SK-N-SH treated with all-trans-retinoic acid at 6 μM for 48 hours (cell line): ENCODE results near the gene ZEB1.

Experiments
- ATAC-seq: fragments of 200-7000 bp; cut with Tn5 transposase; 3 replicates; pipeline ENCODE4 v1.9.1; 2020; ENCODE audit warnings: mild to moderate bottlenecking, moderate library complexity
- ARNTL ChIP-seq: fragments of 450-650 bp; formaldehyde crosslinking; IDR thresholded peaks from 2 replicates; pipeline ENCODE4 v1.5.0; 2020; ENCODE audit warnings: low read depth, mild to moderate bottlenecking, moderate library complexity, borderline replicate concordance
- BACH2 ChIP-seq: fragments of 250-450 bp; sonication (Bioruptor Pico); IDR thresholded peaks from 2 replicates; pipeline ENCODE4 v1.9.0; 2021; ENCODE audit warnings: mild to moderate bottlenecking, borderline replicate concordance
- CREB5 ChIP-seq: fragments of 250-450 bp; sonication (Bioruptor Pico); IDR thresholded peaks from 2 replicates; pipeline ENCODE4 v1.5.1; 2020; ENCODE audit warnings: low read depth, mild to moderate bottlenecking, moderate library complexity
- CSDC2 ChIP-seq: fragments of 250-450 bp; sonication (Bioruptor Pico); IDR thresholded peaks from 2 replicates; pipeline ENCODE4 v1.5.0; 2020; ENCODE audit warnings: mild to moderate bottlenecking, moderate library complexity
- ESRRG ChIP-seq: fragments of 250-450 bp; sonication (Bioruptor Pico); IDR thresholded peaks from 2 replicates; pipeline ENCODE4 v1.6.1; 2021; ENCODE audit warnings: mild to moderate bottlenecking
- GLIS3 ChIP-seq: fragments of 250-450 bp; sonication (Bioruptor Pico); IDR thresholded peaks from 2 replicates; pipeline ENCODE4 v1.5.0; 2020; ENCODE audit warnings: mild to moderate bottlenecking, moderate library complexity
- ISL1 ChIP-seq: fragments of 250-450 bp; sonication (Bioruptor Pico); IDR thresholded peaks from 2 replicates; pipeline ENCODE4 v2.1.2; 2022; ENCODE audit warnings: mild to moderate bottlenecking, moderate library complexity
- OSR1 ChIP-seq: fragments of 250-450 bp; sonication (Bioruptor Pico); IDR thresholded peaks from 2 replicates; pipeline ENCODE4 v1.8.0; 2022; ENCODE audit warnings: moderate library complexity, mild to moderate bottlenecking, inconsistent platforms
- PATZ1 ChIP-seq: fragments of 250-450 bp; sonication (Bioruptor Pico); IDR thresholded peaks from 2 replicates; pipeline ENCODE4 v1.8.0; 2020; ENCODE audit warnings: mild to moderate bottlenecking, moderate library complexity, borderline replicate concordance
- POU6F1 ChIP-seq: fragments of 250-450 bp; sonication (Bioruptor Pico); IDR thresholded peaks from 2 replicates; pipeline ENCODE4 v1.8.0; 2021; ENCODE audit warnings: low read depth, mild to moderate bottlenecking, moderate library complexity, borderline replicate concordance
- PPARA ChIP-seq: fragments of 250-450 bp; sonication (Bioruptor Pico); IDR thresholded peaks from 2 replicates; pipeline ENCODE4 v1.5.0; 2020; ENCODE audit warnings: mild to moderate bottlenecking, borderline replicate concordance
- RARB ChIP-seq: fragments of 250-450 bp; sonication (Bioruptor Pico); IDR thresholded peaks from 2 replicates; pipeline ENCODE4 v1.8.0; 2021; ENCODE audit warnings: mild to moderate bottlenecking, moderate library complexity
- SNAI2 ChIP-seq: fragments of 250-450 bp; sonication (Bioruptor Pico); IDR thresholded peaks from 2 replicates; pipeline ENCODE4 v1.5.0; 2020; ENCODE audit warnings: mild to moderate bottlenecking, moderate library complexity
- TCF4 ChIP-seq: fragments of 250-450 bp; sonication (Bioruptor Pico); IDR thresholded peaks from 2 replicates; pipeline ENCODE4 v1.8.0; 2021; ENCODE audit warnings: mild to moderate bottlenecking, moderate library complexity, borderline replicate concordance
- TOX ChIP-seq: fragments of 250-450 bp; sonication (Bioruptor Pico); IDR thresholded peaks from 2 replicates; pipeline ENCODE4 v1.8.0; 2021; ENCODE audit warnings: mild to moderate bottlenecking, moderate library complexity, borderline replicate concordance
- TSHZ2 ChIP-seq: fragments of 250-450 bp; sonication (Bioruptor Pico); IDR thresholded peaks from 2 replicates; pipeline ENCODE4 v1.5.0; 2020; ENCODE audit warnings: mild to moderate bottlenecking, moderate library complexity
- ZFP3 ChIP-seq: fragments of 250-450 bp; sonication (Bioruptor Pico); IDR thresholded peaks from 2 replicates; pipeline ENCODE4 v1.5.0; 2020; ENCODE audit warnings: mild to moderate bottlenecking, moderate library complexity
- ZFP30 ChIP-seq: fragments of 450-650 bp; formaldehyde crosslinking; IDR thresholded peaks from 2 replicates; pipeline ENCODE4 v1.5.0; 2022; ENCODE audit warnings: mild to moderate bottlenecking, moderate library complexity
- ZNF565 ChIP-seq: fragments of 450-650 bp; formaldehyde crosslinking; conservative IDR thresholded peaks from 2 replicates; pipeline ENCODE4 v1.5.0; 2020; ENCODE audit warnings: low read depth, mild to moderate bottlenecking, moderate library complexity
- ZNF70 ChIP-seq: fragments of 450-650 bp; formaldehyde crosslinking; IDR thresholded peaks from 2 replicates; pipeline ENCODE4 v1.5.0; 2020; ENCODE audit warnings: mild to moderate bottlenecking, moderate library complexity

ZEB1 gene

DNA sequence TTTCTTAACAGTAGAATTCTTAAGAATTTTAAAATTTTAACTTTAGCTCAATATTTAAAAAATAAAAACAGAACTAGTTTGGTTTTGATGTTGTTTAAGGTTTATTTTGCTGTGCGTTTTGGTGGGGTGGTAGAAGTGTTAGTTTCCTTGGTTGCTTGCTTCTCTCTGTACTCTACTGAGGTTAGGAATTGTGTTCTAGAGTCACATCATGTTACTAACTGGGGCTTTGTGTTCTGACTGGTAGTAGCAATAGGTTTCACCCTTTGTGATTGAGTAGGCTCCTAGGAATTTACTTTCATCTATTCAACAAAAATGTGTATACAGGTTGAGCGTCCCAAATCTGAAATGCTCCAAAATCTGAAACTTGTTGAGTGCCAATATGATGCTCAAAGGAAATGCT is 99.5 kb downstream of the ZEB1 start:
- TF ChIP-seq BACH2 (CRISPR knock-in tag) (no peak), RARB (no peak), PATZ1 (CRISPR knock-in tag) (no peak), ESRRG (no peak), ISL1 (CRISPR knock-in tag) (no peak), TCF4 (CRISPR knock-in tag) (no peak), SNAI2 (CRISPR knock-in tag) (no peak), ZNF70 (CRISPR knock-in tag) (no peak), PPARA (CRISPR knock-in tag) (no peak), CREB5 (CRISPR knock-in tag) (no peak), CSDC2 (CRISPR knock-in tag) (no peak), ZFP30 (CRISPR knock-in tag) (no peak), ARNTL (no peak), POU6F1 (no peak), TSHZ2 (CRISPR knock-in tag) (no peak), ZFP3 (CRISPR knock-in tag) (no peak), GLIS3 (CRISPR knock-in tag) (no peak)
- no peak for ATAC-seq

GRCh38 chr10:31419394-31420063 is 100.5 kb downstream of the ZEB1 start:
- TF ChIP-seq ZNF70 (CRISPR knock-in tag) = no peak
- TF ChIP-seq ARNTL = no peak
- no peak for TF ChIP-seq RARB
- no peak for TF ChIP-seq ZNF565
- no peak for TF ChIP-seq PATZ1 (CRISPR knock-in tag)
- TF ChIP-seq SNAI2 (CRISPR knock-in tag) = no peak
- TF ChIP-seq GLIS3 (CRISPR knock-in tag) = no peak
- TF ChIP-seq CSDC2 (CRISPR knock-in tag) = no peak
- TF ChIP-seq ESRRG = no peak
- TF ChIP-seq, all 23 proteins: peak for 0
- ATAC-seq = peak; percentile 44

GRCh38 chr10:31421322-31421721 is 102.3 kb downstream of the ZEB1 start:
- no peak for ATAC-seq
- no peak for TF ChIP-seq POU6F1
- no peak for TF ChIP-seq CREB5 (CRISPR knock-in tag)
- TF ChIP-seq TSHZ2 (CRISPR knock-in tag) = no peak
- TF ChIP-seq OSR1 (CRISPR knock-in tag) = no peak
- TF ChIP-seq TOX = no peak
- TF ChIP-seq ZNF565 = no peak
